Ishikawa (cell line): ENCODE data around the gene TMEM37.

Experiments
- CEBPB ChIP-seq: IDR thresholded peaks from 2 replicates; pipeline ENCODE4 v1.6.1; 2012
- CREB1 ChIP-seq: IDR thresholded peaks from 2 replicates; pipeline ENCODE4 v1.6.1; 2012; ENCODE audit warnings: low read depth
- EGR1 ChIP-seq: IDR thresholded peaks from 2 replicates; pipeline ENCODE4 v1.6.1; 2012
- EP300 ChIP-seq: IDR thresholded peaks from 2 replicates; pipeline ENCODE4 v1.6.1; 2012; ENCODE audit warnings: borderline replicate concordance
- RAD21 ChIP-seq: IDR thresholded peaks from 2 replicates; pipeline ENCODE4 v1.6.1; 2012; ENCODE audit warnings: low read depth
- YY1 ChIP-seq: IDR thresholded peaks from 2 replicates; pipeline ENCODE4 v1.6.1; 2012; ENCODE audit warnings: low read depth
- ZBTB7A ChIP-seq: IDR thresholded peaks from 2 replicates; pipeline ENCODE4 v1.6.1; 2012; ENCODE audit warnings: low read depth
- TF ChIP-seq, protein P1 (sequence below): IDR thresholded peaks from 2 replicates; pipeline ENCODE4 v1.6.1; 2012; ENCODE audit warnings: low read depth, mild to moderate bottlenecking
- TF ChIP-seq, protein P2 (sequence below): IDR thresholded peaks from 2 replicates; pipeline ENCODE4 v1.6.1; 2012

- no peak for TF ChIP-seq CEBPB
- no peak for TF ChIP-seq CREB1
- TF ChIP-seq EP300: no peak
- no peak for TF ChIP-seq RAD21
- TF ChIP-seq YY1: no peak
- TF ChIP-seq, protein P1, sequence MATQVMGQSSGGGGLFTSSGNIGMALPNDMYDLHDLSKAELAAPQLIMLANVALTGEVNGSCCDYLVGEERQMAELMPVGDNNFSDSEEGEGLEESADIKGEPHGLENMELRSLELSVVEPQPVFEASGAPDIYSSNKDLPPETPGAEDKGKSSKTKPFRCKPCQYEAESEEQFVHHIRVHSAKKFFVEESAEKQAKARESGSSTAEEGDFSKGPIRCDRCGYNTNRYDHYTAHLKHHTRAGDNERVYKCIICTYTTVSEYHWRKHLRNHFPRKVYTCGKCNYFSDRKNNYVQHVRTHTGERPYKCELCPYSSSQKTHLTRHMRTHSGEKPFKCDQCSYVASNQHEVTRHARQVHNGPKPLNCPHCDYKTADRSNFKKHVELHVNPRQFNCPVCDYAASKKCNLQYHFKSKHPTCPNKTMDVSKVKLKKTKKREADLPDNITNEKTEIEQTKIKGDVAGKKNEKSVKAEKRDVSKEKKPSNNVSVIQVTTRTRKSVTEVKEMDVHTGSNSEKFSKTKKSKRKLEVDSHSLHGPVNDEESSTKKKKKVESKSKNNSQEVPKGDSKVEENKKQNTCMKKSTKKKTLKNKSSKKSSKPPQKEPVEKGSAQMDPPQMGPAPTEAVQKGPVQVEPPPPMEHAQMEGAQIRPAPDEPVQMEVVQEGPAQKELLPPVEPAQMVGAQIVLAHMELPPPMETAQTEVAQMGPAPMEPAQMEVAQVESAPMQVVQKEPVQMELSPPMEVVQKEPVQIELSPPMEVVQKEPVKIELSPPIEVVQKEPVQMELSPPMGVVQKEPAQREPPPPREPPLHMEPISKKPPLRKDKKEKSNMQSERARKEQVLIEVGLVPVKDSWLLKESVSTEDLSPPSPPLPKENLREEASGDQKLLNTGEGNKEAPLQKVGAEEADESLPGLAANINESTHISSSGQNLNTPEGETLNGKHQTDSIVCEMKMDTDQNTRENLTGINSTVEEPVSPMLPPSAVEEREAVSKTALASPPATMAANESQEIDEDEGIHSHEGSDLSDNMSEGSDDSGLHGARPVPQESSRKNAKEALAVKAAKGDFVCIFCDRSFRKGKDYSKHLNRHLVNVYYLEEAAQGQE: no peak
- no peak for TF ChIP-seq EGR1
- TF ChIP-seq, protein P2, sequence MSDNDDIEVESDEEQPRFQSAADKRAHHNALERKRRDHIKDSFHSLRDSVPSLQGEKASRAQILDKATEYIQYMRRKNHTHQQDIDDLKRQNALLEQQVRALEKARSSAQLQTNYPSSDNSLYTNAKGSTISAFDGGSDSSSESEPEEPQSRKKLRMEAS: no peak
- no peak for TF ChIP-seq ZBTB7A
Observed at GRCh38 chr2:119478978-119479295, 47.3 kb downstream of the TMEM37 start.
